NCI-H2081 (cell line): Measurements from ENCODE around the gene R3HDM2.
A peak's percentile ranks its signal among the peaks of the same experiment; 100 is the strongest.
"Not testable (repeated sequence)": the region's sequence is repeated elsewhere in the genome, so short reads cannot be mapped to it uniquely, and the experiment has no call there.

Source experiments
- DNase-seq, 2 experiments: peaks; one replicate each; lab custom pipeline; 2025; lab: John Stamatoyannopoulos, UW

R3HDM2 gene

GRCh38 chr12:57329219-57329618, 101.6 kb downstream of the R3HDM2 start:
- DNase-seq, result no peak

GRCh38 chr12:57325395-57325794, 105.4 kb downstream of the R3HDM2 start:
- no peak for DNase-seq

GRCh38 chr12:57323416-57323815, 107.4 kb downstream of the R3HDM2 start:
- DNase-seq, result no peak

- DNase-seq, result no peak
Observed at GRCh38 chr12:57320639-57321038, 110.2 kb downstream of the R3HDM2 start.

GRCh38 chr12:57319678-57320469, 111.0 kb downstream of the R3HDM2 start:
- no peak for DNase-seq

- no peak for DNase-seq
Observed at GRCh38 chr12:57315681-57316080, 115.2 kb downstream of the R3HDM2 start.

GRCh38 chr12:57312287-57312686, 118.6 kb downstream of the R3HDM2 start:
- DNase-seq, result not testable (repeated sequence)

GRCh38 chr12:57309420-57309819, 121.4 kb downstream of the R3HDM2 start:
- DNase-seq, result no peak

GRCh38 chr12:57300961-57301584, 129.8 kb downstream of the R3HDM2 start:
- no peak for DNase-seq

- peak in 1 of 2 experiments; percentile 10 for DNase-seq
Observed at GRCh38 chr12:57299514-57300016, 131.3 kb downstream of the R3HDM2 start.

GRCh38 chr12:57296291-57296690, 134.6 kb downstream of the R3HDM2 start:
- DNase-seq, result no peak

- not testable (repeated sequence) for DNase-seq
Observed at GRCh38 chr12:57282073-57282472, 148.8 kb downstream of the R3HDM2 start.

- DNase-seq, result no peak
Observed at GRCh38 chr12:57280211-57281062, 150.4 kb downstream of the R3HDM2 start.

GRCh38 chr12:57278465-57279381, 152.1 kb downstream of the R3HDM2 start:
- no peak for DNase-seq

- DNase-seq, result no peak
Observed at GRCh38 chr12:57276935-57277563, 153.8 kb downstream of the R3HDM2 start.

GRCh38 chr12:57276233-57276632, 154.6 kb downstream of the R3HDM2 start:
- DNase-seq, result not testable (repeated sequence)

GRCh38 chr12:57273516-57273915, 157.3 kb downstream of the R3HDM2 start:
- DNase-seq, result no peak

GRCh38 chr12:57272337-57273151, 158.3 kb downstream of the R3HDM2 start:
- DNase-seq, result no peak

- DNase-seq, result no peak
Observed at GRCh38 chr12:57270966-57271470, 159.8 kb downstream of the R3HDM2 start.

- no peak for DNase-seq
Observed at GRCh38 chr12:57268264-57268663, 162.6 kb downstream of the R3HDM2 start.
